Suppressor macrophage treated with lipopolysaccharide for 4 hours (primary cell): ENCODE measurements around the gene GNS.
A peak's percentile ranks its signal among the peaks of the same experiment; 100 is the strongest.

Experiments
- DNase-seq: peaks from one replicate; pipeline ENCODE4 v3.0.0-alpha.2; 2020

GNS gene

GRCh38 chr12:64671681-64672080, 87.5 kb downstream of the GNS start:
- DNase-seq: no peak

GRCh38 chr12:64670919-64671639, 88.1 kb downstream of the GNS start:
- DNase-seq: peak; percentile 62

GRCh38 chr12:64670019-64670418, 89.2 kb downstream of the GNS start:
- DNase-seq: no peak

- DNase-seq: peak; percentile 37
Measured at GRCh38 chr12:64669270-64669842, 89.8 kb downstream of the GNS start.

GRCh38 chr12:64667793-64668192, 91.4 kb downstream of the GNS start:
- no peak for DNase-seq

GRCh38 chr12:64666054-64666914, 92.9 kb downstream of the GNS start:
- no peak for DNase-seq

- DNase-seq: no peak
Measured at GRCh38 chr12:64665514-64665913, 93.7 kb downstream of the GNS start.
